NCI-H2196 (cell line): Measurements from ENCODE around the gene FAR2.
"Not testable (repeated sequence)": the region's sequence is repeated elsewhere in the genome, so short reads cannot be mapped to it uniquely, and the experiment has no call there.

Source experiments
- DNase-seq: peaks from one replicate; lab custom pipeline; 2025; ENCODE audit not compliant: unreplicated experiment; lab: John Stamatoyannopoulos, UW

Gene FAR2

DNA sequence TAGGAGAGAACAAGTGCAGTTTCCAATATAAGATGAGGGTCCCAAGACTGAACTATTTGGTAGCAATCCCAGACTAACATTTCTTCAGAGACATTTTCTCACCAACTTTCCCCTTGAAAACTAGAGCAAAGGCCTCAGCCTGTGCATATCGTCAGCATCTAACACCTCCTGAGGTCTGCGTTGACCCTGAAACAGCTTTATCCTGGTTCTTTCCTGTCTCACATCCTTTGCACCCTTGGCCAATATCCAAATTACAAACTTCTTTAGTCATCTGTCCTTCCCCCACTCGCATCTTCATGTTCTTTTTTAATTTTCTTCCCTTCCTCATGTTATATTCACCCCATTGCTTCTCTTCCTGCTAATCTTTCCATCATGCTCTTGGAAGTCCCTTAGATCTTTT, 83.0 kb downstream of the FAR2 start:
- no peak for DNase-seq

DNA sequence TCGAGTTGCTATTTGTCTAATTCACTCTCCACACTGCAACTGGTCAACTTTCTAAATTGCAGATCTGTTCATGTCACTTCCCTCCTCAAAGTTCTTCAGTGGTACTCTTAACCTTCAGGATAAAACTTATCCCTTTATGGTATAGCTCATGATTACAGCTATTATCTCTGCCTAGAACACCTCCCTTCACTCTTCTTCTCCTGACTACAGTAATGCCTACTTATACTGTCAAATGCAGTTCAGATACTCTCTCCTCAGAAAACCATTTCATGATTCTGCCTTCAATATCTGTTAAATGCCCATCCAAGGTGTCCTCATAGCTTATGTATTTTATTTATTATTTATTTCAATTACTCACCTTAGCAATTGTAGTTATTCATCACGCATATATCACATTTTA, 85.5 kb downstream of the FAR2 start:
- DNase-seq = no peak

DNA sequence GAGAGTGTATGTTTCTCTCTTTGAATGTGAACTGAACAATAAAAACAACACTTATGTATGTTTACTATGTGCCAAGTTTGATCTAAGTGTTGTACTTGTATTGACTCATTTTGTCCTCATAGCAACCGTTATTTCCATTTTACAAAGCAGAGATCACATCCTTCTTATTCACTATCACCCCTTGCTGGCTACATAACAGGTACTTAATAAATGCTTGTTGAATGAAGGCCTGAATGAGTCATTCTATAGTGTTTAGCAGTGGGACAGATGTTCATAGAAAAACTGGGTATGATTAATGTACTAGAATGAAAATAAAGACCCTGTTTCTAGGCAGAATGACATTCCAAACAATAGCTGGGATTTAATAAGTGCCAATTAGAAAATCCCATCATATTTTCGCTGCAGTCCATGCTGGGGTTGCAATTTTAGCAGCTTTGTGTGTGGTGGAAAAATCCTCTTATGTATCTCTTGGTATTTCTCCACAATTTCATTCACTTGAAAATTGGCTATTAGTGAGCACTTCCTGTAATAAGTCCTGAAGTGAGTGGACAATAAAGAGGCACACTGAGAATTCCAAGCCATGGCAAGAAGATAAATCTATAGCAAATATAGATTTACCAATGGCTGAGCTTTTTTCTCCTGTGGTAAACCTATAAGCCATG, 86.0 kb downstream of the FAR2 start:
- no peak for DNase-seq

DNA sequence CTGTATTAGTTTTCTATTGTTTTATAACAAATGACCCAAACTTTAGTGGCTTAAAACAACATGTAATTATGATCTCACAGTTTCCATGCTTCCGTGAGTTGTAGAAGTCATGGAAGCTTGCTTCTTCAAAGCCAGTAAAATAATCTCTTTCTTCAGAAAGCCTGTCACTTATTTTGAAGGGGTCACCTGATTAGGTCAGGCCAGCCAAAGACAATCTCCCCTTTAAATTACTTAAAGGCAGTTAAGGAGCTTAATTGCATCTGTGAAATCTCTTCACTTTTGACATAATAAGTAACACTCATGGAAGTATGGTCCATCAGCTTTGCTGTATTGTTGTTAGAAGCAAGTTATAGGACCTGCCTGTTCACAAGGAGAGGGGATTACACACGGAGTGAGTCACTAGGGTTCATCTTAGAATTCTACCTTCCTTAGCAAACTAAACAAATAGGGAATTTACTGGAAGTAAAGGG, 89.8 kb downstream of the FAR2 start:
- no peak for DNase-seq

DNA sequence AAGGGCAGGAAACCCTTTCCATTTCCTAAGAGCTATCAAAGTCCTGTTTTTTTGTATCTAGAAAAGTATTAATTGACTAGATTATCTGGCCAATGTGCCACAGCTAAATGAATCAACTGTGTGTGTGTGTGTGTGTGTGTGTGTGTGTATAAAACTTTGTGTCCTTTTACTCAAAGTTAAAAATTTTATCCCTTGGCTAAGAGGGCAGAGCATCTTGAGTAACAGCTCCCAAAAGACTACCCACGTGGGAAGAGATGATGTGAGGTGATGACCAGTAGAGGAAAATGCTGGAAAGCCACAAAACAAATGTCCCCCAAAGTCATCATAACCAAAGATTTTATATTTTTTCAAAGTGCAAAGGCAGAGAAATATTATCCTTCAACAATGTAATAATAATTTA, 90.3 kb downstream of the FAR2 start:
- no peak for DNase-seq

DNA sequence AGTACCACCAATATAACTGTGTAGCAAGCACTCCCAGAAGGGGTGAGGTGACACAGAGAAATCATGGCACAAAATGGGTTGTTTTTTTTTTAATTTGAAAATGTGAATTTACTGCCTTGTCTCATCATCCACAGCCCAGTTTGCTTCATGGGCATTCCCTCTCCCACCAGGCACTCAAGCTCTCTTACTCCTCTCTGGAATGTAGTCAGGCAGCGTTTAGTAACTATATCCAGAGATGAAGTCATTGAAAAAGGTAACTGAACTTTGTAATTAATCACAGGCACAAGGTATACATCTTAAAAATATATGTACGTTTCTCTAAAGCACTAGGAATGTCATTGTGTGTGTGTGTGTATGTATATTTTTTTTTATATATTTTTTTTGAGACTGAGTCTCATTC, 91.4 kb downstream of the FAR2 start:
- no peak for DNase-seq

DNA sequence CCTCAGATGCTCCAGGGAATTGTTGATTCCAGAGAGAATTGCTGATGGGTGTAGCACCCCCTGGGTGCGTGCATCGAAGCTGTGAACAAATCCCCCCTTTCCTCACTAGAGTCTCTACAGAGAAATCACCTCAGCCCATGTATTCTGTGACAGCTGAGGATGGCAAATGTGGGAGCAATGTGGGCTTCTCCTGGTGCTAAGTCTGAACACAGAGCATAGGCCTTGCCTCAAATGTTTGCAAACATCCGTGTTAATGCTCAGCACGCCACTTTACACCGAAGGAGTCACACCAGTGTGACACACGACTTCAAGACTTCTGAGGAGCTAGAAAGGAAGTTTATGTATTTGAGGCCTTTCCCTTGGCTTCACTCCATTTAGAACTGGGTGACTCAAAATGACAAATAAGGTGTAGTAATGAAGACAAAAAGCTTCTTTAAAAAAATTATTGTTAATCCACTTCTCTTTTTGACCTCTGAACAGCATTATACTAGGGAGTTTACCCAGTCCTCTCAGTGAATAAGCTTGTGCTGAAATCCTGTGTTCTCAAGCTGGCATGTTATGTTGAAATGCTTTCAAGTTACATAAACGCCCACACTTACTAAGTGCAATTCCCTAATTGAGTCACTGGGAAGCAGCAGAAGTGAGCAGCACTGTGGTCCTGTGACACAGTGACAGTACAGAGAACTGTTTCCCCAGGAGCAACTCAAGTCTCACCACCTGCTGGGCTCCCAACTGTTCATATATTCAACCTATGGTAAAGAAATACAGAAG, 92.9 kb downstream of the FAR2 start:
- no peak for DNase-seq

DNA sequence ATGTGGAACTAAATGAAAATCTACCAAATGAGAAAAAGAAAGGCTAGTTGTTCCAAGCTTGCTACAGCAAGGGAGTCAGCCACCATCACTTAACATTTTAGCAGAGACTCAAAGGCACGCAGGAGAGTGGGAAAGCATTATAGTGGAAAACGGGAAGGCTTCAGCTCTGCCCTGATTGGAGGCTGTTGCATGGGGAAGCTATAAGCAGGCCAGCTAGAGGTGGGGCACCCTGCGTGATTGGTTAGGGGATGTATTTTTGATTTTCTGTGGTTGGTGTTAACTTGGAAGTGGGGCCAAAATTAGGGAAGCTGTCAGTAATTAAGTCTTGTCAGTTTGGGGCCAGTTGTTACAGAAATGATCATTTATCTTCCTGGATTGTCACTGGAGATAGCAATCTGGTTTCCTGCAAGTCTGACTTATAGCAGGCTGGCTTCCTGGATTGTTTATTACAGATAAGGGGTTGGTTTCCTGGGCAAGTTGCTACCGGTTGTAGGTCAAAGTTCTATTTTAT, 93.9 kb downstream of the FAR2 start:
- no peak for DNase-seq

DNA sequence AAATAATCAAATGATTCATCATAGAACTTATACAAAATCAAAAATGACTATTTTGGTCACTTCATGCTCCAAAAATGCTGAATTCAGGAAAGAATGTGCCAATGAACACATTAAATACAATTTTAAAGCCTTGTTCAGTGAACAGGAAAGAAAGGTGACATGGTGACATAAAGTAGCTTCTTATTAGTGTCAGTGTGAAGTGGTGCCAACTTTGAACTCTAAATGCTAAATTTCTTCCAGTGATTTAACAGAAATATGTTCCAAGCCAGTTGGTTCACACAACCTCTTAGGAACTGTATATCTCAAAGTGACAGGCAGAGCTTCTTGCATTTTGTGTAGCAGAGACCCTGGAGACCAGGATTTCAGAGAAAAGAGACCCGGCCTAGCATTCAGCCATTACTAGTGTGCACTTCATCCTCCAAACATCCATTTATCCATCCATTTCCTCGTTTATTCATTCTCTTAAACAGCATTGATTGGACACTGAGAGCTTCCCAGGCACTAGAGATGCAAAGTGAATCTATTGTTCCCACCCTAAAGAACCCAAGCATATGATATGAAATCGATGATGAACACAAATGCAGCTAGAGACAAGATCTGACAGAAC, 95.2 kb downstream of the FAR2 start:
- no peak for DNase-seq

DNA sequence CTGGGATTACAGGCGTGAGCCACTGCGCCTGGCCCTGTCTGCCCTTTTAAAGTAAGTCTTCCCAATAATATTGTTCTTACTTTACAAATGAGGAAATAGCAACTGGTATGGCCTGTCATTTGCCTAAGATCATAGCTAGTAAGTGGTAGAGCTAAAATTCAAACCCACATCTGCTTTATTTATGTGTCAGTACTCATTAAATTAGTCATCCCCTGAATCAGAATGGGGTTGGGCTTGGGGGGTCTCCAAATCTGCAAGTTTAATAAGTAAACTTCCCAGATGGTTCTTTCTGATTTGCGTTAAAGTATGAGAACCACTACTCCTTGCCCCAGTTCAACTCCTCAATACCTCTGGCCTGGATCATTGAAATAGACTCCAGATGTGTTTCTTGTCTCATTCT, 96.2 kb downstream of the FAR2 start:
- DNase-seq = no peak

DNA sequence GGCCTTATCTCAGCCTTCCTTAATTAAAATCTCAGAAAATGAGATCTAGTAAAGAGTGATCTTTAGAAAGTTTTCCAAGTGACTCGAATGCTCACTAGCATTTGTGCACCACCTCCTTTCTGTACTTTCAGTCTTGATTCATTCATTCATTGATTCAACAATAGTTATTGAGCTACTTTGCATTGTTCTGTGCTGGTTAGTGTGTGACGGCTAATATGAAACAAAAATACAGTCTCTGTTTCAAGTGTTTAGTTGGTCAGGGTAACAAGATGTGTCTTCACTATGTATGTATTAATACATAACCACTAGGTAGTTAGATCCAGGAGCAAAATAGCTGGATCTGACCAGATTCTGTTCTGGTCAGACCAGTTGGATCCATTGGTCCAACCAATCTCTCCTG, 100.9 kb downstream of the FAR2 start:
- DNase-seq = no peak

DNA sequence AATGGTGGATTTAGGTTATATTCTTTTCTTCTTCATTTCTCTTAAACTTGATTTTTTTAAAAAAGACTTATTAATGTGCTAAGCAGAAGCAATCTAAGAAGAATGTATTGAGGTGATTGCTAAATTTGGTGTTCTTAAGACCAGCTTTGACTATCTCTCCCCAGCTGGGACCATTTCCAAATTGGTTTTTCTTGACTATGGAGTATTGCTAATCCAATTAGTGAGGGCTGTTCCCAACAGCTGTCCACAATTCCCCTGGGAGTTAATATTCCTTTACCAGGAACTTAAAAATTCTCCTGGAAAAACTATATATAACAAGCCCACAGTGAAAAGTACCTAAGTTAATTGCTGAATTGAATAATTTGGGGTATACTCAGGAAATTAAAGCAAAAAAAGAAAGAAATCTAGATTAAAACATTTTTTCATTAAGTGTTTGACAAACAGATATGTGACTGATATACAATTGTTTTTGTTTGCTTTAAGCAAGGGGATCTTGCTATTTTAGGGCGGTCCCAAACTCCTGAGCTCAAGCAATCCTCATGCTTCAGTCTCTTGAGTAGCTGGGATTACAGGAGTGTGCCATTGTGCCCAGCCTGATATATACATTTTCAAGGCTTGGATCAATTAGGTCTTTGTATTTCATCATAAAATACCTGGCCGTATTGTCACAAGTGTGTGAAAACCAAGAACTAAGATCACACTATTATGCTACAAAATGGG, 105.0 kb downstream of the FAR2 start:
- no peak for DNase-seq

DNA sequence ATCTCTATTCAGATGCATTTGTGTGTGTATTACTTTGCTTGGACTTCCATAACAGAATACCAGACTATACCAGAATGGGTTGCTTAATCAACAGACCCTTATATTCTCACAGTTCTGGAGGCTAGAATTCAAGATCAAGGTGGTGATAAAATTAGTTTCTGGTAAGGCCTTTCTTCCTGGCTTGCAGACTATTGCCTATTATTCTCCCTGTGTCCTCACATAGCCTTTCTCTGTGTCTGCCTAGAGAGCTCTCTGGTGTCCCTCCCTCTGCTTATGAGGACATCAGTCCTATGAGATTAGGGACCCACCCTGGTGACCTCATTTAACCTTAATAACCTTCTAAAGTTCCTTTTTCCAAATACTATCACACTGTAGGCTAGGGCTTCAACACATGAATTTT, 106.0 kb downstream of the FAR2 start:
- no peak for DNase-seq

DNA sequence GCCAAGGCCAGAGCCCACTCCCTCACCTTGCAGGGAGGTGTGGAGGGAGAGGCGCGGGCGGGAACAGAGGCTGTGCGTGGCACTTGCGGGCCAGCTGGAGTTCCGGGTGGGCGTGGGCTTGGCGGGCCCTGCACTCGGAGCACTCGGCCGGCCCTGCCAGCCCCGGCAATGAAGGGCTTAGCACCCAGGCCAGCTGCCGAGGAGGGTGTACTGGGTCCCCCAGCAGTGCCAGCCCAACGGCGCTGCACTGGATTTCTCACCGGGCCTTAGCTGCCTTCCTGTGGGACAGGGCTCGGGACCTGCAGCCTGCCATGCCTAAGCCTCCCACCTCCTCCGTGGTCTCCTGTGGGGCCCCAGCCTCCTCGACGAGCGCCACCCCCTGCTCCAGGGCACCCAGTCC, 107.5 kb downstream of the FAR2 start:
- no peak for DNase-seq

DNA sequence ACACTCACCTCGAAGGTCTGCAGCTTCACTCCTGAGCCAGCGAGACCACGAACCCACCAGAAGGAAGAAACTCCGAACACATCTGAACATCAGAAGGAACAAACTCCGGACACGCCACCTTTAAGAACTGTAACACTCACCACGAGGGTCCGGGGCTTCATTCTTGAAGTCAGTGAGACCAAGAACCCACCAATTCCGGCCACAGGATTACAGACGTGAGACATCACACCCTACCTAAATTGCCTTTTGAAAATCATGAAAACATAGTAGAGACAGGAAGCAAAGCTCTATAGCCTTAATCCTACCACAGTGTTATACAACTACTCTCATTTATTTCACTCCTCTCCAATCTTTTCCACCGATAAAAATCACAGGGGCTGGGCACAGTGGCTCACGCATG, 108.6 kb downstream of the FAR2 start:
- not testable (repeated sequence) for DNase-seq

DNA sequence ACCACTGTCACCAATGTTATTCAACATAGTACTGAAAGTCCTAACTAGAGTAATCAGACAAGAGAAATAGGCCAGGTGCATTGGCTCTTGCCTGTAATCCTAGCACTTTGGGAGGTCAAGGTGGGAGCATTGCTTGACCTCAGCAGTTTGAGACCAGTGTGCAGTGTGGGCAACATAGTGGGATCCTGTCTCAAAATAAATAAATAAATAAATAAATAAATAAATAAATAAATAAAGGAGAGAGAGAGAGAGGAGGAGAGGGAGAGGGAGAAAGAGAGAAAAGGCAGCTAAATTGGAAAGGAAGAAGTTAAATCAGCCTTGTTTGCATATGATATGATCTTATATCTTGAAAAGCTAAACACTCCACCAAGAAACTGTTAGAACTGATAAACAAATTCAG, 115.3 kb downstream of the FAR2 start:
- no peak for DNase-seq

DNA sequence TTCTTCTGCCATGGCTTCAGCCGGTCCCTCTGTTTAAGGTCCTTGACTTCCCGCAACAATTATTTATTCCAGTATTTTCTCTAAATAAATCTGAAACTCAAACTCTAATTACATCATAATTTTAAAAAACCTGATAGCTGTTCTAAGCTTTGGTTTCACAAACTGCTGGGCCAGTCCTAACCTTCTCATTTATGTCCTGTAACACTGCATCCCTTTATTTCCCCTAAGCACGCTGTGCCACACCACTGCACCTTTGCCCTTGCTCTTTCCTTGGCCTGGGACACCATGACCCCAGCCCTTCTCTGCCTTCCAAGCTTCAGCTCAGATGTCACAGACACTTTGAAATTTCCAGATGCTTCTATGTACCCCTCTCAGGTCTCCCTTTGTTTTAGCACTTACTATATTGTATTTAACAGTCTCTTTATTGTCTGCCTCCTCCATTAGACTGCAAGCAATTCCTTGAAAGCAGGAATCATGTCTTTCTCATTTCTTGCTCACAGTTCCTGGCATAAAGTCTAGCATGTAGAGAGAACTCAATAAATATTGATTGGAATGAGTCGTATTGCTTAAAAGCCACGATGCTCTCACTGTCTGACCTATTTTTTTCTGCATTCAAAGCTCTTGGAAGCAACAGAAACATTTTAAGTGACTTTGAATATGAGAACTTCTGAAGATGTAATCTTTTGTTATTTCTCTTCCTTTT, 120.8 kb downstream of the FAR2 start:
- DNase-seq = no peak

DNA sequence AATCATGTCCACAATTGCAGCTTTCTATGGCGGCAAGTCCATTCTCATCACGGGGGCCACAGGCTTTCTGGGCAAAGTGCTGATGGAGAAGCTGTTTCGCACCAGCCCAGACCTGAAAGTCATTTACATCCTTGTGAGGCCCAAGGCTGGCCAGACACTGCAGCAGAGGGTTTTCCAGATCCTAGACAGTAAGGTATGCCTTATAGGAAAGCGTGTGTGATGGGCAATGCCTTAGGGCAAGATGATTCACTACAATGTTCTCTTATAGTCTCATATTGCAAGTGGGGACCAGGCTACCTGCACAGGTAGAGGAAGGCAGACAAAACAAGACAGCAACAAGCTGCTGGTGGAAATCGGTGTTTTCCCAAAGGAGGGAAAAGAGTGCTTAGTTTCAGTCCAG, 121.4 kb downstream of the FAR2 start:
- no peak for DNase-seq

DNA sequence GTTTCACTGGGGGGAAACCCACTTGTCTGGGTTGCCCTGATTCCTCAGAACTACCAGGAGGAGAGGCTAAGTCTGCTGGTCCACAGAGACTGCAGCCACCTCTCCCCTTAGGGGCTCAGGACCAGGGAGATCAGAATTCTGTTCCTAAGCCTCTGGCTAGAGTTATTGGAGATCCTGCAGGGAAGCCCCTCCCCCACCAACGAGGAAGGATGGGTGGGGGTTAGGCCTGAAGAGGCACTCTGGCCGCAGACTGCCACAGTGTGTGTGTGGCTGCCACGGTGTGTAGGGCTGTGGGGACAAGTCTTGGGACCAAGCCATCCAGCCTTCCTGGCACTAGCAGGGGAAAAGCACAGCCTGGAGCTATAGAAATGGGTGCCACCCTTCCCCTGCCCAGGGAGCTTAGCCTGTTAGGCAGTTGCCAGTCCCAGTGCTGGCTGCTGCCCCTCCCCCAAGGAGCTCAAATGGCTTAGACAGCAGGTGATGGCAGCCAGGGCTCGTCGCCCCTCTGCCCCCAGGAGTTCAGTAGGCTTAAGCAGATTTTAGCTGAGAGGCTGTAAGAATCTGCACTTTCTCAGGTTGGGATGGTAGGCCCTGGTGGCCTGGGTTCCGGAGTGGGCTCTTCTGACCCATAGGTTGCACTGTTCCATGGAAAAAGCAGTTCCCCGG, 124.2 kb downstream of the FAR2 start:
- no peak for DNase-seq

DNA sequence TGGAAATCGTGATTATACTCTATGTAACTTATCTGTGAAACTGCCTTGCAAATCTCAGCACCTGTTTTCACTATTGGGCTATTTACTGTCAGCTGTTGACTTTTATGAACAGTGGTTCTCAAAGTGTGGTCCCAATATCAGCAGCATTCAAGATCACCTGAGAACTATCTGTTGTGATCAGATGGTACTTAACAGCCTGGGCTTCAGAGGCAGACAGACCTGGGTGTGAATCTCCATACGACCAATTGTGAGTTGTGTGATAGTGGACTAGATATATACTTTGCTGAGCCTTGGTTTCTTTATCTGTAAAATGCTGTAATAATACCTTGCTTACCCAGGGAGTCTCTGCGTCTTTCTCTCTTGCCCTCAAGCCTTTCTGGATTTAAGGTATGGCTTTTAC, 126.8 kb downstream of the FAR2 start:
- no peak for DNase-seq
